ENCODE results near the gene MYO1D.

MYO1D gene

GRCh38 chr17:32673964-32674363, 203.0 kb downstream of the MYO1D start:
- ChIA-PET POLR2A (no interaction called here), CTCF (interaction anchor here (2.7 kb wide), 1 partner anchor 15 kb away, joined by 14 read pairs; no protein-coding TSS in a partner anchor)
- TF ChIP-seq CTCF (IDR thresholded peaks at IDR 0.05; ENCODE audit: control extremely low read depth, extremely low read depth, low read depth, missing control alignments): no peak
- DNase-seq (ENCODE audit: extremely low spot score): no peak

GRCh38 chr17:32672711-32673110, 204.2 kb downstream of the MYO1D start:
- no peak for TF ChIP-seq CTCF (IDR thresholded peaks at IDR 0.05; ENCODE audit: control extremely low read depth, extremely low read depth, low read depth, missing control alignments)
- ChIA-PET CTCF (interaction anchor here (1.0 to 2.7 kb wide), 4 partner anchors 13 to 20 kb away, joined by 3 to 14 read pairs (median 4); no protein-coding TSS in a partner anchor), POLR2A (no interaction called here)
- DNase-seq (ENCODE audit: extremely low spot score): no peak

GRCh38 chr17:32671896-32672295, 205.0 kb downstream of the MYO1D start:
- POLR2A ChIA-PET: no interaction called here
- no peak for DNase-seq (ENCODE audit: extremely low spot score)
- no peak for TF ChIP-seq CTCF (IDR thresholded peaks at IDR 0.05; ENCODE audit: control extremely low read depth, extremely low read depth, low read depth, missing control alignments)
- CTCF ChIA-PET: interaction anchor here (1.0 to 1.2 kb wide), 3 partner anchors 13 to 21 kb away, joined by 3 to 4 read pairs (median 3); no protein-coding TSS in a partner anchor

- no peak for DNase-seq (ENCODE audit: extremely low spot score)
- CTCF ChIA-PET: no interaction called here
- TF ChIP-seq CTCF (IDR thresholded peaks at IDR 0.05; ENCODE audit: control extremely low read depth, extremely low read depth, low read depth, missing control alignments): no peak
- POLR2A ChIA-PET: no interaction called here
Observed at GRCh38 chr17:32664936-32665583, 211.9 kb downstream of the MYO1D start.

- ChIA-PET POLR2A (no interaction called here), CTCF (interaction anchor here (0.9 kb wide), 1 partner anchor 14 kb away, joined by 3 read pairs; no protein-coding TSS in a partner anchor)
- TF ChIP-seq CTCF (IDR thresholded peaks at IDR 0.05; ENCODE audit: control extremely low read depth, extremely low read depth, low read depth, missing control alignments): no peak
- no peak for DNase-seq (ENCODE audit: extremely low spot score)
Observed at GRCh38 chr17:32660496-32660985, 216.4 kb downstream of the MYO1D start.

- POLR2A ChIA-PET: no interaction called here
- CTCF ChIA-PET: interaction anchor here (0.6 to 2.8 kb wide), 43 partner anchors 9 to 277 kb away, joined by 3 to 33 read pairs (median 4); partner anchors contain the start of genes CDK5R1 and PSMD11
- DNase-seq (ENCODE audit: extremely low spot score): peak; percentile 79
- TF ChIP-seq CTCF (IDR thresholded peaks at IDR 0.05; ENCODE audit: control extremely low read depth, extremely low read depth, low read depth, missing control alignments): peak; percentile 75
Observed at GRCh38 chr17:32659419-32659842, 217.5 kb downstream of the MYO1D start.
